CD4-positive, alpha-beta memory T cell (primary cell): ENCODE data around the gene ZNF12. TPM values are rescaled to one million over a fixed set of nuclear protein-coding genes. Genes with fewer than 3 reads are reported as not detected.

Source experiments
- CTCF ChIA-PET: fragments of 350-600 bp; sonication (Branson Sonifier 250); formaldehyde crosslinking; loops from one replicate; lab custom pipeline; 2021; ENCODE audit warnings: inconsistent platforms; ENCODE audit not compliant: partially characterized antibody; lab: Charles Lee
- POLR2A ChIA-PET: fragments of 350-600 bp; sonication (Branson Sonifier 250); formaldehyde crosslinking; loops from one replicate; lab custom pipeline; 2021; ENCODE audit not compliant: partially characterized antibody; lab: Charles Lee
- DNase-seq, 5 donors: peaks; one replicate each; pipeline versions ENCODE4 v3.0.0 to v3.0.0-alpha.2; 2020 to 2022; ENCODE audit warnings: mixed read lengths in 1 of 5
- H3K27ac ChIP-seq: one replicate; pipeline ENCODE4 v1.7.0; 2013; ENCODE audit warnings: low read depth, low read length
- H3K27me3 ChIP-seq: 2 replicates; pipeline ENCODE4 v1.7.0; 2013; ENCODE audit warnings: mild to moderate bottlenecking, low read length, moderate library complexity; ENCODE audit not compliant: insufficient read depth
- H3K36me3 ChIP-seq: 2 replicates; pipeline ENCODE4 v1.7.0; 2013; ENCODE audit warnings: mild to moderate bottlenecking, low read length, moderate library complexity; ENCODE audit not compliant: insufficient read depth
- H3K4me1 ChIP-seq: 2 replicates; pipeline ENCODE4 v1.7.0; 2013; ENCODE audit warnings: mild to moderate bottlenecking, low read length, moderate library complexity; ENCODE audit not compliant: insufficient read depth
- H3K4me3 ChIP-seq, 2 donors: one replicate each; pipeline ENCODE4 v1.7.0; 2013; ENCODE audit warnings: low read length in 2 of 2, mild to moderate bottlenecking in 1 of 2
- H3K9me3 ChIP-seq, 2 donors: one replicate each; pipeline ENCODE4 v1.7.0; 2013; ENCODE audit warnings: low read length in 2 of 2, control low read depth in 1 of 2; ENCODE audit not compliant: control insufficient read depth in 1 of 2
- H3K27ac Mint-ChIP-seq, 7 donors: one replicate each; pipeline ENCODE4 v1.8.0; 2020 to 2021; ENCODE audit warnings: mixed read lengths in 7 of 7, mild to moderate bottlenecking in 6 of 7, inconsistent platforms in 3 of 7, moderate library complexity in 3 of 7
- H3K27me3 Mint-ChIP-seq, 2 donors: one replicate each; pipeline ENCODE4 v1.8.0; 2020 to 2021; ENCODE audit warnings: mixed read lengths in 2 of 2
- H3K36me3 Mint-ChIP-seq, 2 donors: one replicate each; pipeline ENCODE4 v1.8.0; 2020 to 2021; ENCODE audit warnings: mixed read lengths in 2 of 2, inconsistent platforms in 1 of 2, mild to moderate bottlenecking in 1 of 2
- H3K4me1 Mint-ChIP-seq, 4 donors: one replicate each; pipeline ENCODE4 v1.8.0; 2020 to 2021; ENCODE audit warnings: mixed read lengths in 4 of 4, mild to moderate bottlenecking in 1 of 4
- H3K4me3 Mint-ChIP-seq, 8 donors: one replicate each; pipeline ENCODE4 v1.8.0; 2020 to 2021; ENCODE audit warnings: mixed read lengths in 8 of 8, mild to moderate bottlenecking in 7 of 8, moderate library complexity in 6 of 8, inconsistent platforms in 3 of 8
- H3K9me3 Mint-ChIP-seq, 8 donors: one replicate each; pipeline ENCODE4 v1.8.0; 2020 to 2021; ENCODE audit warnings: mixed read lengths in 8 of 8, mild to moderate bottlenecking in 5 of 8, inconsistent platforms in 3 of 8, moderate library complexity in 1 of 8
- intact Hi-C: fragments of 100-400 bp; cut with micrococcal nuclease; formaldehyde crosslinking; loops from one replicate; pipeline ENCODE4 v1.15.1; 2023
- polyA plus RNA-seq, 2 donors: library from polyadenylated mRNA; unstranded; fragments of 300-500 nt; fragmentation: Illumina TruSeq; gene quantifications; one replicate each; pipeline ENCODE4 v1.2.3, GENCODE V29; 2021
- total RNA-seq, 2 experiments: library from RNA; stranded (reverse); gene quantifications; one replicate each; pipeline ENCODE4 v1.2.3, GENCODE V29; 2021

ZNF12 gene
- total and polyA plus RNA-seq, 4 experiments from 2014 or later, result 20.4 to 49.6 (median 43.4) TPM

DNA sequence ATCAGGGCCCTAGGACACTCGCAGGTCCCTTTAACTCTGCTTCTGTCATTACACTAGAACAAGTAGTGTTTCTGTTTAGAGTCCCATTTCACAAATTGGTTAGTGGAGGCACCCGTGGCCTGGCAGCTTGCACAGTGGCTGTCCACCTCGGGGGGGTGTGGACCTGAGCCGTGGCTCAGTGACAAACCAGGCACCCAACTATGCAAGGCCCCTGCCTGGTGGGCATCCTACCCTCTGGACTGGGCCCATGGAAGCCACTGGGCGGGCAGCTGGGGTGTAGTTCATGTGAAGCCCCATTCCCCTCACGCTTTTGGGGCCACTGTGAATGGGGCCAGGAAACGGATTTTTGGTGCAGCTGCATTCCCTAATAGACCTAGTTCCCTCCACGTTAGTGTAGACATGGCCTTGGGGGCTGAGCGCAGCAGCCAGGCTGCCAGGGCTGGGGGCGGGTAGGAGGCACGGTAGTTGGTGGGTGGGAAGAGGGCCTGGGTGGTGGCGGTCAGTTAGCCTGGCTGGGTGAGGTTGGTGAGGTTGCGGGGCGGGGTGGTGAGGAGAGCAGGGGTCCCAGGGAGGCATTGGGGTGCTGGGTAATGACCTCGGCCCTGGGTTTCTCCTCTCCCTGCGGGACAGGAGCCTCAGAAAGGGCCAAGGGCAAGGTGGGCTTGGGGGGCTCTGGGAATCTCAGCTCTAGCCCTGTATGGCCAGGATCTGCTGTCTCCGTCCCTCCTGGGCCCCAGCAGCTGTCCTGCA is 50.9 kb downstream of the ZNF12 start:
- H3K27ac Mint-ChIP-seq, result no peak overlapping the region
- H3K27me3 Mint-ChIP-seq, result no peaks in the 10 kb centered on the region
- H3K27me3 ChIP-seq, result no peaks in the 10 kb centered on the region
- H3K9me3 Mint-ChIP-seq, result peaks cover 0 to 8% (median 2%) of the 10 kb centered on the region in 8 donors
- no peak overlapping the region for H3K27ac ChIP-seq
- POLR2A ChIA-PET, result no interaction called here
- H3K4me3 ChIP-seq, result no peak overlapping the region
- CTCF ChIA-PET, result no interaction called here
- H3K4me3 Mint-ChIP-seq, result no peak overlapping the region
- peaks cover 0 to 6% (median under 1%) of the 10 kb centered on the region in 4 donors for H3K4me1 Mint-ChIP-seq
- no peak for DNase-seq
- H3K9me3 ChIP-seq, result no peaks in the 10 kb centered on the region
- peaks cover 8% of the 10 kb centered on the region for H3K36me3 ChIP-seq
- intact Hi-C loops, result no loop called here
- peaks cover 15 to 23% of the 10 kb centered on the region in 2 donors for H3K36me3 Mint-ChIP-seq
- H3K4me1 ChIP-seq, result no peaks in the 10 kb centered on the region

DNA sequence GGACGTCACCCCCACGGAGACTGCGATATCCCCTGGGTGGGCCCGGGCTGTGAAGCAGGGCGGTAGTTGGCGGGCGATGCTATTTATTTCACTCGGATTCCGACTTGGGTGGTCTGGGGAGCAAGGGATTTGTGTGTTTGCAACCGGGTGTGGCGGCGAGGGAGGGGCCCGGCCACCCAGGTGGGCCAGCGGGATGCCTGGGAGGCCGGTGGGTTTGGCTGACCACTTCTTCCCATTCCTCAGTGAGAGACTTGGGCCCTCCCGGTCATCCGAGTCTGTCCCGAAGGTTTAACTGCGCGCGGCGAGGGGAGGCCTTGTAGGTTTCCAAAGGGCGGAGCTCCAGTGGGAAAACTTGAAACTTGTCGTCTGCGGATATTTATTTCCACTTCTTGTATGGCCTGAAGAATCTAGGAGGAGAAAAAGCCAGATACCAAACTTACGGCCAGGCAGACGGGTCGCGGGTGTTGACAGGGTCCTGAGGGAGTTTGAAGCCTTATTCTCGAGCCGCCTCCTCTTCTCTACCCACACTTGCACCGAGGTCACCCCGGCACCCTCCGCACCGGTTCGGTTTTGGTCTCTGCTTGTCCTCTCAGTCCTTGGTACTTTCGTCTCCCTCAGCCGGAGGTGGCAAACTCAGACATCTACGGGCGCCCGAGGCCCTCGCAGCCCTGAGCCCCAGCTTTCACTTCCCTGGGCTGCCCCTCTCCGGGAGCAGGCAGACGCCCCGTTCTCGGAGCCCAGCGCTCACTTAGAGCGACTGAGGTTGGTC is 51.7 kb downstream of the ZNF12 start:
- Mint-ChIP-seq H3K36me3 (peaks cover 23 to 31% of the 10 kb centered on the region in 2 donors), H3K4me1 (peaks cover 0 to 6% (median under 1%) of the 10 kb centered on the region in 4 donors)
- intact Hi-C loops, result no loop called here

DNA sequence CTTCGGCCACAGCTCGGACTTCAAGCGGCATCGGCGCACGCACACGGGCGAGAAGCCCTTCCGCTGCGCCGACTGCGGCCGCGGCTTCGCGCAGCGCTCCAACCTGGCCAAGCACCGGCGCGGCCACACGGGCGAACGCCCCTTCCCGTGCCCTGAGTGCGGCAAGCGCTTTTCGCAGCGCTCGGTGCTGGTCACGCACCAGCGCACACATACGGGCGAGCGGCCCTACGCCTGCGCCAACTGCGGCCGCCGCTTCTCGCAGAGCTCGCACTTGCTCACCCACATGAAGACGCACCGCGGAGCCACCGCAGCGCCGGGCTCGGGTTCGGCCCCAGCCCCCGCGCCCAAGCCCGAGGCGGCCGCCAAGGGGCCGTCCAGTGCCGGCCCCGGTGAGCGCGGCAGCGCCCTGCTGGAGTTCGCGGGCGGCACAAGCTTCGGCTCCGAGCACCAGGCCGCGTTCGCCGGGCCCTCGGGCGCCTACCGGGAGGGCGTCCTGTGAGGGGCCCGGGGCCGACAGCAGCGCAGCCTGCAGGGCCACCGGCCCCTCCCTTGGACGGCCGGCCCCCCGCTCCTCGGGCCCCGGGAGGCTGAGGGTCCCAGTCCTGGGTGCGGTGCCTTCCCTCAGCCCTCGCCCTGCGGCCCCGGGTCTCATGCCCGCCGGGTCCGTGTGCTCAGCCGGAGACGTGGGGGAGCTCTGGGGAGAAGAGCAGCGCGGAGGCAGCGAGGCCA is 52.5 kb downstream of the ZNF12 start:
- H3K27ac Mint-ChIP-seq, result no peak overlapping the region

More for the DNA sequence above, 51.7 kb downstream of the ZNF12 start:
- Histone ChIP-seq H3K4me3 (no peak overlapping the region), H3K9me3 (no peaks in the 10 kb centered on the region), H3K36me3 (peaks cover 8% of the 10 kb centered on the region), H3K4me1 (no peaks in the 10 kb centered on the region), H3K27ac (no peak overlapping the region), H3K27me3 (no peaks in the 10 kb centered on the region)
- Mint-ChIP-seq H3K9me3 (peaks cover 0 to 10% (median 4%) of the 10 kb centered on the region in 8 donors), H3K27ac (no peak overlapping the region), H3K4me3 (no peak overlapping the region), H3K27me3 (no peaks in the 10 kb centered on the region)
- POLR2A ChIA-PET, result no interaction called here
- DNase-seq, result no peak
- CTCF ChIA-PET, result no interaction called here

DNA sequence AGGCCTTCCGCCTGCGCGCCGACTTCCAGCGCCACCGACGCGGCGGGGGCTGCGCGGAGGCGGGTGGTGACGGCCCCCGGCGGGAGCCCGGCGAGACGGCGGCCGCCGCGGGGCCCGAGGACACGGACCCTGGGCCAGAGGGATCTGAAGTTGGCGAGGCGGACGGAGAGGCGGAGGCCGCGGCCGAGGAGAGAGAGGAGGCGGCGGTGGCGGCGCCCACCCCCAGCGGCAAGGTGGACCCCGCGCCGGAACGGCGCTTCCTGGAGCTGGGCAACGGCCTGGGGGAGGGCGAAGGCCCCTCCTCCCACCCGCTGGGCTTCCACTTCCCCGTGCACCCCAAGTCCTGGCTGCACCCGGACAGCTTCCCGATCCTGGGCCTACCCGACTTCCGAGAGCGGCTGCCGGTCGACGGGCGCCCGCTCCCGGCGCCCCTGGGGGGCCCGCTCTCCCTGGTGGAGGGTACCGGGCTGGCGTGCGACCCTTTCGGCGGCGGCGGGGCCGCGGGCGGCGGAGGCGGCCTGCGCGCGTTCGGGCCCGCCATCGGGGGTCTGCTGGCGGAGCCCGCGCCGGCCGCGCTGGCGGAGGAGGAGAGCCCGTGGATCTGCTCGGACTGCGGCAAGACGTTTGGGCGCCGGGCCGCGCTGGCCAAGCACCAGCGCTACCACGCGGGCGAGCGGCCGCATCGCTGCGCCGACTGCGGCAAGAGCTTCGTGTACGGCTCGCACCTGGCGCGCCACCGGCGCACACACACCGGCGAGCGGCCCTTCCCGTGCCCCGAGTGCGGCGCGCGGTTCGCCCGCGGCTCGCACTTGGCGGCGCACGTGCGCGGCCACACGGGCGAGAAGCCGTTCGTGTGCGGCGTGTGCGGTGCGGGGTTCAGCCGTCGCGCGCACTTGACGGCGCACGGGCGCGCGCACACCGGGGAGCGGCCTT is 53.4 kb downstream of the ZNF12 start:
- Mint-ChIP-seq H3K9me3 (peaks cover 0 to 10% (median 4%) of the 10 kb centered on the region in 8 donors), H3K27ac (no peak overlapping the region), H3K4me1 (peaks cover 0 to 6% (median under 1%) of the 10 kb centered on the region in 4 donors), H3K36me3 (peaks cover 25 to 33% of the 10 kb centered on the region in 2 donors), H3K27me3 (no peaks in the 10 kb centered on the region), H3K4me3 (no peak overlapping the region)
- Histone ChIP-seq H3K27ac (no peak overlapping the region), H3K9me3 (no peaks in the 10 kb centered on the region), H3K36me3 (peaks cover 18% of the 10 kb centered on the region), H3K27me3 (no peaks in the 10 kb centered on the region), H3K4me1 (no peaks in the 10 kb centered on the region), H3K4me3 (no peak overlapping the region)
- POLR2A ChIA-PET, result no interaction called here
- intact Hi-C loops, result no loop called here
- no peak for DNase-seq
- CTCF ChIA-PET, result no interaction called here

More for the DNA sequence above, 52.5 kb downstream of the ZNF12 start:
- H3K4me3 Mint-ChIP-seq, result no peak overlapping the region
- CTCF ChIA-PET, result no interaction called here
- no peaks in the 10 kb centered on the region for H3K4me1 ChIP-seq
- intact Hi-C loops, result no loop called here
- H3K4me3 ChIP-seq, result no peak overlapping the region
- peaks cover 12% of the 10 kb centered on the region for H3K36me3 ChIP-seq
- peaks cover 24 to 33% of the 10 kb centered on the region in 2 donors for H3K36me3 Mint-ChIP-seq
- no peak for DNase-seq
- H3K9me3 Mint-ChIP-seq, result peaks cover 0 to 10% (median 4%) of the 10 kb centered on the region in 8 donors
- no peaks in the 10 kb centered on the region for H3K27me3 ChIP-seq
- POLR2A ChIA-PET, result no interaction called here
- H3K27ac ChIP-seq, result no peak overlapping the region
- H3K4me1 Mint-ChIP-seq, result peaks cover 0 to 6% (median under 1%) of the 10 kb centered on the region in 4 donors
- no peaks in the 10 kb centered on the region for H3K9me3 ChIP-seq
- no peaks in the 10 kb centered on the region for H3K27me3 Mint-ChIP-seq

DNA sequence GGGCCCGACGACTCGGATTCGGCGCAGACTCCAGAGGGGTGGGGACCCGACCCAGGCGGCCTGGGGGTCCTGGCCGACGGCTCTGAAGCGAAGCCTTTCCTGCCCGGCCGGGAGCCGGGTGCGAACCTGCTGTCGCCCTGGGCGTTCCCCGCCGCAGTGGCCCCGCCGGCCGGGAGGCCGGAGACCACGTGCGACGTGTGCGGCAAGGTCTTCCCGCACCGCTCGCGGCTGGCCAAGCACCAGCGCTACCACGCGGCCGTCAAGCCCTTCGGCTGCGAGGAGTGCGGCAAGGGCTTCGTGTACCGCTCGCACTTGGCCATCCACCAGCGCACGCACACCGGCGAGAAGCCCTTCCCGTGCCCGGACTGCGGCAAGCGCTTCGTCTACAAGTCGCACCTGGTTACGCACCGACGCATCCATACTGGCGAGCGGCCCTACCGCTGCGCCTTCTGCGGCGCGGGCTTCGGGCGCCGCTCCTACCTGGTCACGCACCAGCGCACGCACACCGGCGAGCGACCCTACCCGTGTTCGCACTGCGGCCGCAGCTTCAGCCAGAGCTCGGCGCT is 54.2 kb downstream of the ZNF12 start:
- peaks cover 23% of the 10 kb centered on the region for H3K36me3 ChIP-seq
- no peaks in the 10 kb centered on the region for H3K27me3 ChIP-seq
- DNase-seq, result no peak
- Mint-ChIP-seq H3K36me3 (peaks cover 30 to 33% of the 10 kb centered on the region in 2 donors), H3K4me1 (no peaks in the 10 kb centered on the region), H3K27ac (no peak overlapping the region), H3K27me3 (no peaks in the 10 kb centered on the region), H3K9me3 (peaks cover 0 to 10% (median 4%) of the 10 kb centered on the region in 8 donors), H3K4me3 (no peak overlapping the region)
- H3K4me1 ChIP-seq, result no peaks in the 10 kb centered on the region
- intact Hi-C loops, result no loop called here
- no peaks in the 10 kb centered on the region for H3K9me3 ChIP-seq
- ChIA-PET CTCF (no interaction called here), POLR2A (no interaction called here)
- no peak overlapping the region for H3K4me3 ChIP-seq
- no peak overlapping the region for H3K27ac ChIP-seq

DNA sequence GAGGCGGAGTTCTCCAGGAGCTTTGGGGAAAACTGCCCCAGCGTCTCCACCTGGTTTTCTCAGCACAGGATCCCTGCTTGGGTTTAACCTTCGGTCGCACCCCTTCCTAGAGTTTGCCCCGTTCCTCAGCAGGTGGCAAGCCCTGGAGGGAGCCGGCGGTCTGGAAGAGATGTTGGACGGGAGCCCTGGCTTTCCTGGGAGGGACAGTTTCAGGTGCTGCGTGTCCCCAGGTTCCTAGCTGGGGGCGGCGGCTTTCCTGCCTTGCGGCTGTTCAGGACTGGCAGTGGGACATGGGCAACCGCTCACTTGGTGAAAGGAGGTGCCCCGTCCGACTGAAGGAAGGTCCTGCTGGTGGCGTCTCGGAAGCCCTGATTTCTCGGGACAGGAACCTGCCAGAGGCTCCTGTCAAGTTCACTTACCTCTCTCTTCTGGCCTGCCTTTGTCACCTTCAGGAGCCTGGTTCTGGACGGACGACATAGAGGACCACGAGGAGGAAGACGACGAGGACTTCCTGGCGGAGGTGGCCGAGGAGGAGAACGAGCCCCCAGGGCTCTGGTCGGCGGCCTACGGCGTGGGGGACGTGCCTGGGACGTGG is 54.8 kb downstream of the ZNF12 start:
- Histone ChIP-seq H3K4me3 (no peak overlapping the region), H3K27me3 (no peaks in the 10 kb centered on the region), H3K27ac (no peak overlapping the region), H3K4me1 (no peaks in the 10 kb centered on the region), H3K9me3 (no peaks in the 10 kb centered on the region), H3K36me3 (peaks cover 23% of the 10 kb centered on the region)
- DNase-seq, result no peak
- peaks cover 34 to 36% of the 10 kb centered on the region in 2 donors for H3K36me3 Mint-ChIP-seq
- CTCF ChIA-PET, result no interaction called here
- H3K9me3 Mint-ChIP-seq, result peaks cover 0 to 10% (median 4%) of the 10 kb centered on the region in 8 donors
- intact Hi-C loops, result no loop called here
- H3K4me1 Mint-ChIP-seq, result no peaks in the 10 kb centered on the region
- H3K27ac Mint-ChIP-seq, result no peak overlapping the region
- H3K27me3 Mint-ChIP-seq, result no peaks in the 10 kb centered on the region
- POLR2A ChIA-PET, result no interaction called here
- H3K4me3 Mint-ChIP-seq, result no peak overlapping the region
